ENCODE results near the gene ZNF275.

Gene ZNF275

DNA sequence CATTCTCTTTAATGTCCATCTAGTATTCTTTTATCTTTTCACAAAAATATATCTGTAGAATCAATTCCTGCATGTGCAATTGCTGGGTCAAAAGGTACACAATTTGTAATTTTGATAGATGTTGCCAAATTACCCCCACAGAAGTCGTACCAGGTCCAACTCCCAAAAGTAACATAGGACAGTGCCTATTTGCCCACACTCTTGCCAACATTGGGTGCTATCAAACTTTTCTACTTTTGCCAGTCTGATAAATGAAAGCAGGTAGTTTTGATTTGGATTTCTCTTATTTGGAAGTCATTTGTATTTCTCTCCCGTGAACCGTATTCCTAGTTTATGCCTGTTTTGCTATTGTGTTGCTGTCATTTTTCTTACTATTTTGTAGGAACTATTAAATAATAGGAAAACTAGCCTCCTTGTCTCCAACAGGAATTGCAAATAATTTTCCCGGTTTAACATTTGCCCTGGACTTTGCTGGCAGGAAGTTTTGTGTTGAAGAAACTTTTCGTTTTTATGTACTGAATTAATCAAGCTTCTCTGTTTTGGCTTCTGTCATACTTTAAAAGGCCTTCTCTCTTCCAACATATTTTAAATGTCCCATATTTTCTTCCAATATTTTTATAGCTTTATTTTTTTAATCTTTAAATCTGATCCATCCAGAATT is 33.1 kb downstream of the ZNF275 start:
- no peaks in the 10 kb centered on the region for H3K36me3 ChIP-seq (ENCODE audit: insufficient read depth, low read length)

DNA sequence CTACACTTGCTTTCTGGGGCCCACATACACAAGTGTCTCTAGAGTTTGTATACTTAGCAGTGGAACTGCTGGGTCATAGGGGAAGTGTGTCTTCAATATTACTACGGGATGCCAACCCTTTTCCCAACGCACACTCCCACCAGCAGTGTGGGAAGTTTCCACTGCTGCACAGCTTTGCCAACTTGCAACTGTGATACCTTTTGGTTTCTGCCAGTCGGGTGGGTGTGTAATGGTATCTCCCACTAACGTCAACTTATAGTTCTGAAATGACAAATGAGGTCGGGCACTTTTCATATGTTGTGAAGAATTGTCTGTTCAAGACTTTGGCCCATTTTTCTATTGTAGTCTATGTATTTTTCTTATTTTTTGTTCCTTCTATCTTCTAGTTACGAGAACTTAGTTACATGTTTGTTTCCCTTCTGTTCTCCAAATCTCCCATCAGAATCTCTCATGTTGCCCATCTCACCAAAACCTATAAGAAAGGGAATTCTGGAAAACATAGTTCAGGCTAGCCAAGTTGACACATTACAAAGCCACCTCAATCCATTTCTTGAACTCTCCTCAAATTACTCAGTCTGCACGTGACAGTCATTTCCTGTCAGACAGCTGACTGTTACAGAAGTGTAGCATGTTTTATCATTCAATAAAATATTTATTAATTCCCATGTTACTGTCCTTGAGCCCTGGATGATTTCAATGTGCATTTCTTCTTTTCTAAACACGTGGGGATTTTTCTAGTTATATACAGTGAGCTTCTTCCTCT is 36.5 kb downstream of the ZNF275 start:
- Histone ChIP-seq H3K9me3 (replicated peaks; ENCODE audit: low read length) (no peaks in the 10 kb centered on the region), H3K36me3 (ENCODE audit: insufficient read depth, low read length) (no peaks in the 10 kb centered on the region), H3K4me3 (ENCODE audit: low read length) (no peak overlapping the region), H3K4me1 (ENCODE audit: control insufficient read depth, insufficient read depth, low read length) (no peaks in the 10 kb centered on the region), H3K9ac (ENCODE audit: low read depth, low read length) (no peak overlapping the region), H3K4me2 (ENCODE audit: low read length) (no peak overlapping the region), H3K27me3 (ENCODE audit: control insufficient read depth, insufficient read depth, low read length) (peaks cover 11% of the 10 kb centered on the region)

More for the DNA sequence above, 33.1 kb downstream of the ZNF275 start:
- peaks cover 19% of the 10 kb centered on the region for H3K27me3 ChIP-seq (ENCODE audit: control insufficient read depth, insufficient read depth, low read length)
- H3K4me3 ChIP-seq (ENCODE audit: low read length): no peak overlapping the region
- H3K9me3 ChIP-seq (replicated peaks; ENCODE audit: low read length): no peaks in the 10 kb centered on the region
- H3K4me1 ChIP-seq (ENCODE audit: control insufficient read depth, insufficient read depth, low read length): no peaks in the 10 kb centered on the region
- no peak overlapping the region for H3K9ac ChIP-seq (ENCODE audit: low read depth, low read length)
- no peak overlapping the region for H3K4me2 ChIP-seq (ENCODE audit: low read length)

DNA sequence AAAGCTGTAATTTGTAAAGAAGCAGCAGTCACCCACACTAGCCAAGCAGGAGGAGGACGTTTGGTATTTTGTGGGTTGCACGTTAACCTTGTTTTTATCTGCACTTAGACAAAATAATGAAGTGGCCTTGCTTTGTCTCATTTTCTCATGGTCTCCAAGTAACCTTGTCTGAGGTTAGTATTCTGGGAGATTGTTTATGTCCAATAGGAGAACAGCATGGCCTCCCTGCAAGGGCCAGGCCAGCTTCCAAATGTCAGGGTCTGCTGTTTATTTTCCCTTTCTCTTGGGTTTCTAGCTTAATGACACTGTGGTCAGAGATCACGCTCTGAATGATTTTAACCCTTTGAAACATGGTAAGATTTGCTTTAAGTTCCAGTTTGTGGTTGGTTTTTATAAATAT is 37.3 kb downstream of the ZNF275 start:
- no peak overlapping the region for H3K4me2 ChIP-seq (ENCODE audit: low read length)
- H3K4me3 ChIP-seq (ENCODE audit: low read length): no peak overlapping the region
- H3K9me3 ChIP-seq (replicated peaks; ENCODE audit: low read length): no peaks in the 10 kb centered on the region
- H3K4me1 ChIP-seq (ENCODE audit: control insufficient read depth, insufficient read depth, low read length): no peaks in the 10 kb centered on the region
- H3K27me3 ChIP-seq (ENCODE audit: control insufficient read depth, insufficient read depth, low read length): peaks cover 4% of the 10 kb centered on the region
- no peaks in the 10 kb centered on the region for H3K36me3 ChIP-seq (ENCODE audit: insufficient read depth, low read length)
- no peak overlapping the region for H3K9ac ChIP-seq (ENCODE audit: low read depth, low read length)

DNA sequence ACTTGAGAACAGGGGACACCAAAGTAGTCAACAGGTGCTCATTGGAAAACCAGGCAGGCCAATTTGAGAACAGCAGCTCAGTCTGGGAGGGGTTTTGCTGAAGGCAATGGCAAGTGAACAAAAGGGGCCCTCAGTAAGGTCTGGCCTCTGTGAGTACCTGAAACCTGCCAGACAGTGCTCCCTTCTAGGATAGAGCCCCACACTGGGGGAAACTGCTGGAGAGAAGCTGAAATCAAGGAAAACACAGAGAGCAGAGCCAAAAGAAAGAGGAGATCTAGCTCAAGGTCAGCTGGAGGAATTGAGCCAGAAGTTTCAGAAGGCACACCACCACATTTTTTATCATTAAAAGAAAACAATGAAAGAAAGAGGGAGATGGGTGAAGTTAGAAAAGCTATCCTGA is 39.0 kb downstream of the ZNF275 start:
- Histone ChIP-seq H3K4me2 (ENCODE audit: low read length) (no peak overlapping the region), H3K4me1 (ENCODE audit: control insufficient read depth, insufficient read depth, low read length) (no peaks in the 10 kb centered on the region), H3K27me3 (ENCODE audit: control insufficient read depth, insufficient read depth, low read length) (peaks cover 3% of the 10 kb centered on the region), H3K9ac (ENCODE audit: low read depth, low read length) (no peak overlapping the region), H3K4me3 (ENCODE audit: low read length) (no peak overlapping the region), H3K9me3 (replicated peaks; ENCODE audit: low read length) (no peaks in the 10 kb centered on the region), H3K36me3 (ENCODE audit: insufficient read depth, low read length) (no peaks in the 10 kb centered on the region)

DNA sequence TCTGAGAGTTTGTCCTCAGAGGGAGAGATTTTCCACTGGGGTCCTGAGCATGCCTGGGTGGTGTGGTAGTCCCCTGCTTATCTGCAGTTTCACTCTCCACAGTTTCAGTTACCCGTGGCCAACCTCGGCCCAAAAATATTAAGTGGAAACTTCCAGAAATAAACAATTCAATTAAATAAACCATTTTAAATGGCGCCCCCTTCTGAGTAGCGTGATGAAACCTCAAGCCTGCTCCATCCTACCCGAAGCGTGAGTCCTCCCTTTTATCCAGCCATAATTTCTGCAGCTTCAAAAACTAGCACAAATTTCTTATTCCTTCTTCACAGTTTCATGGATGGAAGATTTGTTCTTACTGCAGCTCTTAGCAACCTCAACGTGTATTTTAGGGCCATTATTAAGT is 40.5 kb downstream of the ZNF275 start:
- Histone ChIP-seq H3K4me1 (ENCODE audit: control insufficient read depth, insufficient read depth, low read length) (no peaks in the 10 kb centered on the region), H3K36me3 (ENCODE audit: insufficient read depth, low read length) (no peaks in the 10 kb centered on the region), H3K27me3 (ENCODE audit: control insufficient read depth, insufficient read depth, low read length) (peaks cover 3% of the 10 kb centered on the region), H3K4me3 (ENCODE audit: low read length) (no peak overlapping the region), H3K4me2 (ENCODE audit: low read length) (no peak overlapping the region), H3K9me3 (replicated peaks; ENCODE audit: low read length) (no peaks in the 10 kb centered on the region), H3K9ac (ENCODE audit: low read depth, low read length) (no peak overlapping the region)

DNA sequence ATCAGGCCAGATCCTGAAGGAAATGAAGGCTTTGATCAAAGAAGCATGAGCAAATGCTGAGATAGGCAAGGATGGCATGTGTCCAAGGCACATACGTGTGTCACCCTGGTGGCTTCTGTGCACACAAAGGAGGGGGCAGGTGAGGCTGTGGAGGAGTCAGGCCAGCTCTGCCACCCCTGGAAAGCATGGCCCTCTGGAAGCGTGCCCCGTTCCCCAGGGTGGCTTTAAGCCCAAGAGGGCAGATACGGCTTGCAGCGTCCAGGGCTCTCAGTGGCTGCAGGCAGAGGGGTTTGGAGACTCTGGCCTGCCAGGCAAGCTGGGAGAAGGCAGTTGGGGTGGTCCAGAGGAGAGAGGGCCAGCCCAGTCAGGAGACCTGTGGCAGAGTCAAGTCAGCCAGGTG is 41.6 kb downstream of the ZNF275 start:
- Histone ChIP-seq H3K4me3 (ENCODE audit: low read length) (no peak overlapping the region), H3K27me3 (ENCODE audit: control insufficient read depth, insufficient read depth, low read length) (peaks cover 3% of the 10 kb centered on the region), H3K36me3 (ENCODE audit: insufficient read depth, low read length) (no peaks in the 10 kb centered on the region), H3K9ac (ENCODE audit: low read depth, low read length) (no peak overlapping the region), H3K4me1 (ENCODE audit: control insufficient read depth, insufficient read depth, low read length) (no peaks in the 10 kb centered on the region), H3K4me2 (ENCODE audit: low read length) (no peak overlapping the region), H3K9me3 (replicated peaks; ENCODE audit: low read length) (no peaks in the 10 kb centered on the region)

DNA sequence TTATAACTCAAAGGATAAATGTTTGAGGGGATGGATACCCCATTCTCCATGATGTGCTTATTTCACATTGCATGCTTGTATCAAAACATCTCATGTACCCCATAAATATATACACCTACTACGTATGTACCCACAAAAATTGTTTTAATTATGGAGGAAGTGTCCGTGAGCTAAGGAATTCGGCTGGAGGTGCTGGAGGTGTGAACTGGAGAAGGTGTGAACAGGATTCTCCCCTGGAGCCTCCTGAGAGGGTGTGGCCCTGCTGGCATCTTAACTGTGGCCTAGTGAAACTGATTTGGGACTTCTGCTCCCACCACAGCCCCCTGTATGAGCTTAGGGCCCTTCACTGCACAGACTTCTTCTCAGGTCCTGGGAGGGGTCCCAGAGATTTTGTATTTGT is 43.8 kb downstream of the ZNF275 start:
- H3K9ac ChIP-seq (ENCODE audit: low read depth, low read length): no peak overlapping the region
- H3K4me3 ChIP-seq (ENCODE audit: low read length): no peak overlapping the region
- peaks cover 3% of the 10 kb centered on the region for H3K4me1 ChIP-seq (ENCODE audit: control insufficient read depth, insufficient read depth, low read length)
- H3K9me3 ChIP-seq (replicated peaks; ENCODE audit: low read length): no peaks in the 10 kb centered on the region
- H3K36me3 ChIP-seq (ENCODE audit: insufficient read depth, low read length): no peaks in the 10 kb centered on the region
- peaks cover 3% of the 10 kb centered on the region for H3K27me3 ChIP-seq (ENCODE audit: control insufficient read depth, insufficient read depth, low read length)
- no peak overlapping the region for H3K4me2 ChIP-seq (ENCODE audit: low read length)

DNA sequence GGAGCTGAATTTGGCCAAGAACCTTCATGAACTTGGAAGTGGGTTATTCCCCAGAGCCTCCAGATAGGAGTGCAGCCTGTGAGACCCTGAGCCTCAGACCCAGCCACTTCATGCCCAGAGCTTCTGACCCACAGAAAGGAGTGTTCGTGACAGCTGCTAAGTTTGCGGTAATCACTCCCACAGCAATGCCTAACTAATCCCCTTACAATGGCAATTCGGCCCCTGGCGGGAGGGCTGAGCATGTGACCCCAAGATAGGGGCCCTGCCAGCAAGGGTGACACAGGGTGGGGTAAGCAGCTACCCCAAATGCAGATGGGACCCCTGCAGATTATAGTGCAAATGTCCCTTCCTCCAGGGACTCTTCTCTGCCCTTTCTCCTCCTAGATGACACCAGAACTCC is 44.7 kb downstream of the ZNF275 start:
- no peak overlapping the region for H3K4me3 ChIP-seq (ENCODE audit: low read length)
- peaks cover 3% of the 10 kb centered on the region for H3K4me1 ChIP-seq (ENCODE audit: control insufficient read depth, insufficient read depth, low read length)
- peaks cover 3% of the 10 kb centered on the region for H3K27me3 ChIP-seq (ENCODE audit: control insufficient read depth, insufficient read depth, low read length)
- no peak overlapping the region for H3K4me2 ChIP-seq (ENCODE audit: low read length)
- H3K9ac ChIP-seq (ENCODE audit: low read depth, low read length): no peak overlapping the region
- H3K36me3 ChIP-seq (ENCODE audit: insufficient read depth, low read length): no peaks in the 10 kb centered on the region
- H3K9me3 ChIP-seq (replicated peaks; ENCODE audit: low read length): no peaks in the 10 kb centered on the region

DNA sequence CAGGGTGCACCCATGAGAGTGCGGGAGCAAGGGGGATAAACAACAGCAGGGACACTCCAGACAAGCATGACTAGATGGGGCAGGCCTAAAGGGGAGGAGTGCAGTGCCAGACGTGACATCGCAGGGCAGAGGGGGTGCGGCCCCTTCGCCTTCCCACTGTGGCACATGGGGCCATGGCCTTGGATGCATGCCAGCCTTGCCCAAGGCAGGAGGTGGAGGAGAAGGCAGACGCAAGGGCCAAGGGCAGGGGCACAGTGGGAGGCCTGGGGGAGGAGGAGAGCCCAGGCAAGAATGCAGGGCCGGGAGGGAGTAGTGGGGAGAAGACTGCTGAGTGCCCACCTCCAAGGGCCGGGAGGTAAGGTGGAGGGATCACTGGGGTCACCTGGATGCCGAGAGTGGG is 45.6 kb downstream of the ZNF275 start:
- H3K9ac ChIP-seq (ENCODE audit: low read depth, low read length): no peak overlapping the region
- no peak overlapping the region for H3K4me2 ChIP-seq (ENCODE audit: low read length)
- H3K36me3 ChIP-seq (ENCODE audit: insufficient read depth, low read length): no peaks in the 10 kb centered on the region
- H3K4me1 ChIP-seq (ENCODE audit: control insufficient read depth, insufficient read depth, low read length): peaks cover 3% of the 10 kb centered on the region
- no peak overlapping the region for H3K4me3 ChIP-seq (ENCODE audit: low read length)
- no peaks in the 10 kb centered on the region for H3K9me3 ChIP-seq (replicated peaks; ENCODE audit: low read length)
- no peaks in the 10 kb centered on the region for H3K27me3 ChIP-seq (ENCODE audit: control insufficient read depth, insufficient read depth, low read length)

DNA sequence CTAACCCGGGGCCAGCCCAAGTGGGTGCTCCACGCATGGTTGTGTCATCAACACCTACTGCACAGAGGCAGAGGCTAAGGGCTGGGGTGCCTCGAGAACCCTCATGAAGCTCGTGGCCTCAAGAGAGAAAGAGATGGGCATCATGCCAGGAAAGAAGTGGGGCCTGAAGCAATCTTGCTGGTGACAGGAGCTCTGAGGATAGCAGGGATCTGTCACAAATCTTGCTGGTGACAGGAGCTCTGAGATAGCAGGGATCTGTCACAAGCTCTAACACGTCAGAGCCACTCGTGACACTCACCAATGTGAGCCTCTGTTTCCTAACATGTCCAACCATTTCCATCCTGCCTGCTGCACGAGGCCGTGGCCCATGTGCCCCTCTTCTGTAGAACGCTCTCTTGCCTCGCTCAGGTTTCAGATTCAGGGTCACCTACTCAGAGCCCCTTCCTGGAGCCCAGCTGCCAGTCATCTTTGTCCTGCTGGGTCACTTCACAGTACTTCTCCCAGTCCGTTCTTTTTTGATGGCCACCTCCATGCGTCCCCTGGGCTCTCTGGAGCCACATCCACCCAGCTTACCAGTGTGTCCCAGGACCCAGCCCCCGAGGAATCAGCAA is 46.1 kb downstream of the ZNF275 start:
- Histone ChIP-seq H3K4me3 (ENCODE audit: low read length) (no peak overlapping the region), H3K4me2 (ENCODE audit: low read length) (no peak overlapping the region), H3K9me3 (replicated peaks; ENCODE audit: low read length) (no peaks in the 10 kb centered on the region), H3K4me1 (ENCODE audit: control insufficient read depth, insufficient read depth, low read length) (peaks cover 3% of the 10 kb centered on the region), H3K36me3 (ENCODE audit: insufficient read depth, low read length) (no peaks in the 10 kb centered on the region), H3K9ac (ENCODE audit: low read depth, low read length) (no peak overlapping the region), H3K27me3 (ENCODE audit: control insufficient read depth, insufficient read depth, low read length) (no peaks in the 10 kb centered on the region)

DNA sequence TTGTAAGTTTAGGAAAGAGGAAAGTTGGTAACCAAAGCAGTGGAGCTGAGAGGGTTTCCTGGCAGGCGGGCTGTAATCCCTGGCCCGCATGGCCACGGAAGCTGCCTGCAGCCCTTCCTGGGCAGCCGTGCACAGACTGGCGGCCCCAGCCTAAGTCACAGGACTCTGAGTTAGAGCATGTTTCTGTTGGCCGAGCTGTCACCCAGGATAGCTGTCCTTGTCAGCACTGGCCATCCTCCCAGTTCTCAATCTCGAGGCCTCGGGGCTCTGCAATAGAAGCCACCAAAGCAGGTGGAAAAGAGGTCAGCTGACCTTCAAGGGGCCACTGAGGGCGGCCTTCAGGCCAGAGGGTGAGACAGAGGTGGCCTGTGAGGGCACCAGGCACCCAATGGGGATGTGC is 46.7 kb downstream of the ZNF275 start:
- Histone ChIP-seq H3K4me2 (ENCODE audit: low read length) (no peak overlapping the region), H3K4me3 (ENCODE audit: low read length) (no peak overlapping the region), H3K4me1 (ENCODE audit: control insufficient read depth, insufficient read depth, low read length) (peaks cover 3% of the 10 kb centered on the region), H3K36me3 (ENCODE audit: insufficient read depth, low read length) (no peaks in the 10 kb centered on the region), H3K27me3 (ENCODE audit: control insufficient read depth, insufficient read depth, low read length) (no peaks in the 10 kb centered on the region), H3K9me3 (replicated peaks; ENCODE audit: low read length) (no peaks in the 10 kb centered on the region), H3K9ac (ENCODE audit: low read depth, low read length) (no peak overlapping the region)

All from skeletal muscle satellite cell (primary cell).